COLO668 (cell line): ENCODE results near the gene PRAC1.
"Not testable (repeated sequence)": the region's sequence is repeated elsewhere in the genome, so short reads cannot be mapped to it uniquely, and the experiment has no call there.

Source experiments
- DNase-seq: peaks from one replicate; lab custom pipeline; 2025; ENCODE audit not compliant: unreplicated experiment; lab: John Stamatoyannopoulos, UW

The PRAC1 gene

DNA sequence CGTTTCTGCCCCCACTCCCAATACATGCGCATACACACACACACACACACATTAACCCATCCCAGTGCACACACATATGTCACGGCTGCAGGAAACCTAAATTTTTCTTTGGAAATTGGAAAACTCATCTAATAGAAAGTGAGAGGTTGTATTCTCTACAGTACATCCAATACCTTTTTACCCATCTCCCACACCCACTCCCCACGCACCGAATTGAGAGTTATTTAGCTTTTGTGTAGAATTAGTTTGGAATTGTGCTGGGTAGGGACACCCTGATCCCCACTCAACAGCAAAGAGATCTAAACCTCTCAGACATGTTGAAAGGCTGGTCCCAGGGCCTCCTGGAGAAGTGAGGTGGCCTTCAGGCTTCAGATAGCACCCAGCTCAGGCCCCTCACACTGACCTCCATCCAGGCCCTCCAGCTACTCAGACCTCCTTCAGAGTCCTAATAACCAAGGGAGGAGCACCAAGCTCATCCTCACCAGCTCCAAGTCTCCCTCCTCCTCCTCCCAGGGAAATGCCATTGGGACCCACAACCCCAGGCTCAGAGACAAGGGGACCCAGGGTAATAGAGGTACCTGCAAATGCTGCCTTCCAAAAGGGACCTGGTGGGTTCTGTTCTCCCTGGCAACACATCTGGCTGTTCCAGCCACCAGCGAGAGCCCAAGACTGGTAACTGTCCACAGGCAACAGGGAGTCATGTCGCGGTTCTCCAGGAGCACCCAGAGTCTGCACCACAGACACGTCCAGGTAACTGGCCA lies 5.3 kb upstream of the PRAC1 start:
- no peak for DNase-seq

DNA sequence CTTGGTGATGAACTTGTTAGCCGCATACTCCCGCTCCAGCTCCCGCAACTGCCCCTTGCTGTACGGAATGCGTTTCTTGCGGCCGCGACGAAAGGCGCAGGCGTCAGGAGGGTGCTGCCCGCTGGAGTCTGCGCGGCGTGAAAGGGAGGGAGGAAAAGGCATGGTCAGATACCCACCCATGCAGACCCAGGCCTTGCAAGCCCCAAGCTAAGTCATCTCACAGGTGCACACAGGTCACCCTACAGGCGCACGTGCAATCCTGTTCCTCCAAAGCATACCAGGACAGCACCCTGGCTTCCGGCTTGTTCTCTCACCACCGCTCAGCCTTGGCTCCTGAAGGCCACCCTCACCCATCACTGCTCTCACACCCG lies 4.6 kb upstream of the PRAC1 start:
- no peak for DNase-seq

DNA sequence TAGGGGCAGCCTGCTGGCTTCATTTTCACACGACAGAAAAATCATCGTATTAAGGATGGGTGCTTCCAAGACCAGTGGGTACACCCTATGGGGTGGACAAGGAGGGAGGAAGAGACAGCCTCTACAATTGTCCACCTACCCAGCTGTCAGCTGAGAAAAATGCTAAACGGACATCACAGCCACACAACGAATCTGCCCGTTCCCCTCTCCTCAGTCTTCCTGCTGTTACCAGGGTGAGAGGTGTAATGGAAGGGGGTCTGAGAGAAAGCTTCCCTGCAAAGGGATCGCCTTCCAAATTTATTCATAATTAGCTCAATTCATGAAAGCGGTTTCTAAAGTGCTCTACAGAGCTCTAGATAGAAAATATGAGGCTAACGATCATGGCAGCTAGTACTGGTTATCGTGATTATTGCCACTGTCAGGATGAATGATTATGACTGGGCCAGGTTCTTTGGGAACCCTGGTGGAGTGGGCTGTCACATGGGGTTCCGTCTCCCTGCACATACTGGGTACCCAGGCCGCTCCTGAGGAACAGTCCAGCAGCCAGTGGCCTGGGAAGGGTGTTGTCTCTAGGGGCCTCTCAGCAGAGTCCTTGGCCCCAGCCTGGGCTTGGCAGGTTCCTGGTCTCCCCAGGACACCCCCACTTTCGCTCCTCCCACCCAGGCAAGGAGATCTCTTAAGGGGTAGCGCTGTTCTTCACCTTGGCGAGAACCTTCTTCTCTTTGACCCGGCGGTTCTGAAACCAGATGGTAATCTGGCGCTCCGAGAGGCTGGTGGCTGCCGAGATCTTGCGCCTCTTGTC lies 4.0 kb upstream of the PRAC1 start:
- no peak for DNase-seq

DNA sequence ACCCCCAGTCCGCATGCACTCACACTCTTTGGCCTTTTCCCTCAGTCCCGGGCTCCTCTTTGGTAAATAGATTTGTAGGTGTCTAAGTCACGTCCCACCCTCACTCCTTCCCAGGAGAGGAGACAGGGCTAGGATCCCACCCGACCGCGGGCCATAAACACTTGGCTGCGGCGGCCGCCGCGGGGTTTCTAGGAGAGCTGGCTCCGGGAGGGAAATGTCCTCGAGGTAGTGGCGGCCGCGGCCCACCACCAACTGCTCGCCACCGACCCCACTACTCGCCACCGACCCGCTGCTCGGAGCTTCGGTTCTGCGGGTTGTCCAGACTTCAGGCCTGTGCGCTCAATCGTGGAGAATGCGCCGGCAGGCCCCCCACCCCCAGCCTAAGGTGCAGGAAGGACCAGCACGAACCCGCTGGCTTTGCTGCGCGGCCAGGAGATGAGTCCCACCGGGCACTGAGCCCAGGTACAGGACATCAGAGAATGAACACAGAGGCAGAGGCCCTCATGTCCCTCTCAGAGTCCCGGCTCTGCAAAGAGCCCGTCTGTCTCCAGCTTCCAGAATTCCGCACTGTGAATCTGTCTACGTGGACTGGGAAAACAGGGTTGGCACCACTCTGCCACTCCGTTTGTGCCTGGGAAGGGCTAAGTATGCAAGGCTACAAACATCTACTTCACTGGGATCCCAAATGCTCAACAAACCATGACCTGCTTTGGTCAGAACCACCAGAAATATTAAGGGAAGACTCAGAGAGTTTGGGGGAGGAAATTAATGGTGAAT lies 3.2 kb upstream of the PRAC1 start:
- DNase-seq, result no peak

DNA sequence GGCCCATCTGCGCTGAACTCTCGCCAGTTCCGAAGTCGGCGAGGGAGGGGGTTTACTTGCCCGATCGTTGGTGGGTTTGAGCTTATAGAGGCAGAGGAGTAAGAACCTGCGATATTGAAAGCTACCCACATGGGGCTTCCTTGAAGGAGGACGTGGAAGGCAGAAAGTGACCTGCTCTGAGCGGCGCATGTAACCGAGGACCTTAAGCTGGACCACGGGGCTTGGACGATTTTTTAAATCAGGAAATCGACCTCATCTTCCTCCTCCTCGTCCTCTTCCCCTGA lies 2.6 kb upstream of the PRAC1 start:
- DNase-seq, result no peak

DNA sequence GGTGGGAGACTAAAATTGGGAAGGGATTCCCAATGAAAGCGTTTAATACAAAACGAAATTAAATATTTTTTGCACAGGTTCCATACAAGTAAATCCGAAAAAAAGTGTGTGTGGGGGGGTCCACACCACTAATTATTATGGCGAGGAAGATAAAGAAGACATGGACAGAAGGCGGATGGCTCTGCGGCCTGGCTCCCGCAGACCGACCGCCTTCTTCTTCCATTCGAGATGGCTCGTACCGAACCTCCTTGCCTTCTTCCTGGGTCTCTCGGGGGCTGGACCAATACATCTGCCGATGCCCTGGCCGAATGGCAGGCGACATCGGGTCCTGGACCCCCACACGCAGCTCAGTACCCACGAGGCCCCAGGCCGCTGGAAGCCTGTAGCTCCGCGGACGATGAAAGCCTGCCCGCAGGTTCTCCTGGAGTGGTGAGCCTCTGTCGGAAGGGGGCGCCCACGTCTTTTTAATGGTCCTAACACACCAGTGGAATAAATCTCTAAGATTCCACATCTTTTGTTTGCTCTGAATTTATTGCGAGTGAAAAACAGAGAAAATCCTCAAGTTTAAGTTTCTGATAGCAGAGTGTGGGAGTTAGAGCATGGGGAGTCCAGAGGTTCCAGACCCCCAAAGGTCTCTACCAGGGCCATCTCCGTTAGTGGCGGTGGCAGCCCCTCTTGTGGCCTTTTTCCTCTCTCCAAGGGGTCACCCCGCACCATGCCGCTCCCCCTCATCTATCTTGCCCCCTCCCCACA lies 2.1 kb upstream of the PRAC1 start:
- DNase-seq, result peak; percentile 65

DNA sequence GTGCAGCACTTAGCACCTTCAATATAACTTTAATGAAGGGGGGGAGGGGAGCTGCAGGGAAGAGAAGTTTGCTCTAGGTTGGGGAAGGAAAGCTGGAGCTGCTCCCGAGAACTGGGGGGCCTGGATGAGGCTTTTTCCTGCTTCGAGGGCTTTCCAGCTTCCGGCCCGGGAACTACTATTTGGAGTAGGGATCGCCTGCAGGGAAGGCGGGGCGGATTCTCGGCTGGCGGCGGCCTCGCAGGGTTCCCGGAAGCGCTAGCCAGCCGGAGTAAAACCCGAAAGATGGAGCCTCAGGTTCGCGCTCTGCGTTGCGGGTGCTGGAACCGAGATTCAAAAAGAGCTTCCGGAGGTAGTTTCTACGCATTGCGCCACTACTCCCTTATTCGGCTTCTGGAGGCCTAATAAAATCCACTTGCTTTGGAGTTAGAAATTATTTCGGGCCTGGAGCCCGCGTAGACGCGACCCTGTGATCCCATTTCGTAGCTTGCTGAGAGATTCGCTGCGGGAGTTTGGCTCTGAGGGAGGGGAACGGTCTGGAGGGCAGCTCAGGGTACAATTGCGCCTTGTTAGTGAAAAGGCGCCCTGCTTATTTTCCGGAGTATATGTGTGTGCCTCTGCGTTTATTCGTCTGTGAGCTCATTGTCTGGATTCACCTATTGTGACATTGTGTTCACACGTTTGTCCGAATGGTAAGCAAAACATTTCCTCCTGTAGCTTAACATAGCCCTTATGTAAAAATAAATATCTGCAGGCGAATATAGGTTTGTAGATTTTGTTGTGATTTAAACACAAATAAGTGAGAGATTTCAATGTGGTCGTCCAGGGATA lies 1.3 kb upstream of the PRAC1 start:
- peak; percentile 22 for DNase-seq

DNA sequence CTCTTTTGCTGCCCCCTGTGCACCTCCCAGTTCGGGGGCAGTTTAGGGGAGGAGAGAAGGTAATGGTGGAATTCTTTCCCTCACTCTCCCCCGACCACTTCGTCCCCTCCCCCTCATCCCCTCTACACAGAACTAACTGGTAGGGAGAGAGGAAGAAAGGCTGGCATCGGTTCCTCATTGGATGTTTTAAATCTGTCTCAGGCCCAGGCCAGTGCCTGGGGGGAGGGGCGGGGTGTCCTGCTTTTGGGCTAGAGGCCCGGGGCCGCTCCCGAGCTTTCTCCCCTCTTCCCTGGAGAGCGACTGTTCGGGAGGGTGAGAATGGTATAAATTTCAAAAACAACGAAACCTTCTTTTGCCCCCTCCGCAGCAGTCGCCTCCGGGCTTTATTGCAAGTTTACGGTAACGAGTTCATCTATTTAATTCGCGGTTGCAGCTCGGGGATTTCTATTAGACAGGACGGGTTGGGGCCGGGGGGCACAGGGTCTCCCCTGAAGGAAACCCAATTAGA lies 651 bp upstream of the PRAC1 start, which contains the start of gene PRAC2:
TSS of gene PRAC2 (plus strand) at position 271 of the 508 bp plus-strand sequence. CDS start 1,226 bp downstream, outside the sequence.
- no peak for DNase-seq

DNA sequence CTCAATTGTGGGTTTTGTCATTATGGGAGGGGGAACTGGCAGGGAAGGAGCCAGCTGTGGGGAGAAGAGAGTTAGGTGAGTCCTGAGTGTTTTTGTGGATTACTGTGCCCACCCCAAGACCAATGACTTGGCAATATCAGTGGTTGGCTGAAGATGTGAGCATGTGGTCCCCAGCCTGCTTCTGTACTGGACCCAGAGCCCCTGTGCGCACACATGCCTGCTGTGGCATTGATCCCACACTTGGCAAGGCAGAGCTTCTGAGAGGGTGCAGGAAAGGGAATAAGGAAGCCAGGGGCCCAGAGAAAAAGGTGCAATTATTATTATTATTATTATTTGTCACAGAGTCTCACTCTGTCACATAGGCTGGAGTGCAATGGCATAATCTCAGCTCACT lies 1.3 kb downstream of the PRAC1 start:
- no peak for DNase-seq

DNA sequence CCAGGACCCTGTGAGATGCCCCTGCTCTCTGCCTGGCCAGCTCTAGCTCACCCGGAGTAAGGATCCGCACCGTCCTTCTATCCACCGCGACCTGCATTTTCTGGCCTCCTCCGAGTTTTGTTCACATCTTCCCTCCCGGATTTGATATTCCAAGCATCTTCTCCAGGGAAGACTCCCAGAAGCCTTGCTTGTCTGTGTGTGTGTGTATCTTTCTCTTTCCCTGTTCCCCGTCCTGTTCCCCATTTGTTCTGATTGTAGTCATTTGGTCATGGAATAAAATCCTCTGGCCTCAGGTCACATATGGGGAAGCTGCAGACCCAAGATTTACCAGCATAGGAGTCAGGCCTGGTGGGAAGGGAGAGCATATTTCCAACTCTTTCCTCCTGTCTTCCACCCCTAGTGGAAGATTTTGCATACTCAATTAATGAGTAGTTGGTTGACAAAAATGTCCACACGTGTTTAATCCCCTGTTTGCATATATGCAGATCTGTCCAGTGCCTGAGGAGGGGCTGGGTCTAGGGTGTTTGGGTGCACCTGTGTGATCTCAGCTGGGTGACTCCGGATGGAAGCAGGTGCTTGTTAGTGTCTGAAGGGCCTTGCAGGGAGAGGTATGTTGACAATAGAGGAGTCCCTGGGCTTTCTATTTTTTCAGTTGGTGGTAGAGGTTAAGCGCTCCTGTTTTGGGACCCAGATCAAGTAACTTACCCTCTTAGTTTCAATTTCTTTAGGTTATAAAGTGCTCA lies 1.9 kb downstream of the PRAC1 start:
- DNase-seq, result no peak

DNA sequence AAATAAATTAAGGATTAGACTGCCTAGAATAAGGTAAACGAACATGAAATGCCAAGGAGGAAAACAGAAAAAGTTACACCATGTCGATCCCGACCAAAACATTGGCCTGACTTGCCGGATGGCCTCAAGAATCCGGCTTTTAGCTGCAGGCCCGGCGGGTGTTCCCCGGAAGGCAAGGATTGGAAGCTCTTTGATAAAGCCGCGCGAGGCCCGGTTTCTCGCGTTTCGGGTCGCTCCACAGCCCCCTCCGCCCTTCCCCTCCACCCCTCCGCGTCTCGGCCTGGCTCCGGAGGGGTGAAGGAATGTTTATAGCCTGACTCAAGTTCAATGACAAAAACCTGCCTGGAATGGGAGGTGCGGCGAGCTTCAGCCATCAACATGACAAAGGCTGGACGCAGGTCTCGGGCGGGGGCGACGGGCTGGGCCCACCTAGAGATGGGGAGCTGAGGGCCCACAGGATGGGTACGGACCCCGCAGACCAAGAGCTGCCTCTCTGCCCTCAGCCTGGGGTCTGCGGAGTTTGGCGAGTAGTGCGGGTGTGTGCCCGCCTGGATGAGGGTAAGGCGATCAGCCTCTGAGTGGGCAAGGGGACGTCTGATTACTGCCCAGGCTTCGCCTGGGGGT lies 2.6 kb downstream of the PRAC1 start:
- no peak for DNase-seq

DNA sequence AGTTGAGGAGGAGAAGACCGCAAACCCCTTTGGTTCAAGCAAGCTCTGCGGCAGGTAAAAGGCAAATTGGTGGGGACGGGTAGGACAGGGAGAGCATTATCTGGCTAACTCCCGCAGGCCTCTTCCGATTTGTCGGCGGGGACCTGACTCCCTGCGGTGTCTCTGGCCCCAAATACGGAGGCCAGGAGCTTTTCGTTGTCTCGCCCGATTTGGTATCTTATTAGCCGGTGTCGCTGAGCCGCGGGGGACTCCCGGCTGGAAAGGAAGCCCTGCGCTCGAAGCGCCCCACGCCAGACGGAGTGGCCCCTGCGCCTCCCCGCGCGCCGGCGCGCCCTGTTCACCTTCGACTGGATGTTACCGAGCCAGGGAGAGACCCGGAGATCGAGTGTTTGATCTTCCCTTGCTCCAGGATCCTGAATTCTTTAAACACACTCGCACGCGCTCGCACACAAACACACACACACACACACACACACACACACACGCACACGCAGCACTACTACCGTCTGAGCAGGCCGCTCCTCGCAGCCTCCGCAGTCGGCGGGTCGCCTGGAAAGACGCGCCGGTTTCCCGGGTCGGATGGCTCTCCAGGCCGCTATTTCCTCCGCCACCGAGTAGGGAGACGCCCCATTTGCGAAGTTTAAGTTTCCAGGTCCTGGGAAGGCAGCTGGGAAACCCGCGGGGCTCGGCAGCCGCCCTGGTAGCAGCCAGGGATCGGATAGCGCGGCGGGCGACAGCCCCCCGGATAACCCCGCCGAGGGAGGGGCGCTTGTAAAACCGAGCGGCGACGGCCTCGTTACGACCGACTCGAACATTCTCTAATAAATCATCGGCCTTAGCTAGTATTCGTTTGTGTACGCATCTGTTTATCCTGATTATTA lies 3.3 kb downstream of the PRAC1 start:
- DNase-seq, result no peak

DNA sequence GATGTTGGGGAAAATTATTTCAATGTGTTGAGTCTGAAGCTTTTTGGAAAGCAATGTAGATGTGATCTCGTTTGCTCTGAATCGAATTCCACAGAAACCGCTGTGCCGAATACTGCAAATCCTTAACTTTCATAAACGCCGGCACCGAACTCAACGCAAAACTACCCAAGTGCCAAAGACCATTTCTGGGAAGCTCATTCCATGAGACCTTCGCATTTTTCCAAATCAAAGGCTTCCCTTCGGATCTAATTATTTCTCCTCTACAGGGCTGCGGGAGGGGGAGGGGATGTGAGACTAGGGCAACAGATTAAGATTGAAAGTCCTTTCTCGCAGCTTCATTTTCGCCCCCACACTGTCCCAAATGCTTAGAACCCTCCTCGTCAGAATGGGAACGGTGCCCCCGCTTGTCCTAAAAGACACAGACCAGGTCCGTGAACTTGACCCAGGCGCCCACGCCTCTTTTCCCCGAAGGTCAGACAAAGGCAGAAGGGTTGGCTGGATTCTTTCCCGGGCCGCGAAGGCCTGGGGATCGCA lies 4.0 kb downstream of the PRAC1 start:
- no peak for DNase-seq

DNA sequence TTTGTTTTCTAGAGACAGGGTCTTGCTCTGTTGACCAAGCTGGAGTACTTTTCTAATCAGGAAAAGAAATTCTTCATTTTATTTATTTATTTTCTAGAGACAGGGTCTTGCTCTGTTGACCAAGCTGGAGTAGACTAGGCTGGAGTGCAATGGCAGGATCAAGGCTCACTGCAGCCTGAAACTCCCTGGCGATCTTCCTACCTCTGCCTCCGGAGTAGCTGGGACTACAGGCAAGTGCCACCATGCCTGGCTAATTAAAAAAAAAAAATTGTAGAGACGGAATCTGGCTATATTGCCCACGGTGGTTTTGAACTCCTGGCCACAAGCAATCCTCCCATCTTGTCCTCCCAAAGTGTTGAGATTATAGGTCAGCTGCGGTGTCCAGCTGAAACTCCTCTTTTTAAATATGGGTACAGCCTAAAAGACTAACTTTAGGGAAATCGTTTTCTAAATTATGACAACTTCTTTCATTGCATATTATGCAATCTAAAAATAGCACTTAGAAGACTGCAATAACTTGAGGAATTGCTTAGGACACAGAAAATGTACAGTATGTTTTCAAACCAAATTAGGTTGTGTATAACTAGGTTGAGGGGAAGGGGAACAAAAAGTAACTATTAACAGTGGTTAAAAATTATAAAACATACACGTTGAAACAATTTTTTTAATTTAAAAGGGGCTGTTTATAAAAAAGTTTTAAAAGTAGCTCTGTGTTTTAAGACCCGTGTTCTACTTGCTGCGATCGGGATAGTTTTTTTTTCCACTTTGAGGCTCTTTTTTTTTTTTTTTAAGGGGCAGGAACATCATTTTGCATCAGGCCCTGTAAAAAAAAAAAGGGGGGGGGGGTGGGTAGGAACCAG lies 4.7 kb downstream of the PRAC1 start:
- no peak for DNase-seq

DNA sequence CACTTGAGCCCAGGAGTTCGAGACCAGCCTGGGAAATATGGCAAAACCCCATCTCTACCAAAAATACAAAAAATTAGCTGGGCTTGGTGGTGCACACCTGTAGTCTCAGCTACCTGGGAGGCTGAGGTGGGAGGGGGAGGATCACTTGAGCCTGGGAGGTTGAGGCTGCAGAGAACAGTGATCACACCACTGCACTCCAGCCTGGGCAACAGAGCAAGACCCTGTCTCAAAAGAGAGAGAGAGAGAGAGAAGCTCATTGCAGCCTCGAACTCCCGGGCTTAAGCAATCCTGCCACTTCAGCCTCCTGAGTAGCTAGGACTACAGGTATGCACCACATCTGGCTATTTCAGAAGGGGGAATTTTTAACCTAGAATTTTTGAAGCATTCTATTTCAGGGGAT lies 5.8 kb downstream of the PRAC1 start:
- DNase-seq, result not testable (repeated sequence)

DNA sequence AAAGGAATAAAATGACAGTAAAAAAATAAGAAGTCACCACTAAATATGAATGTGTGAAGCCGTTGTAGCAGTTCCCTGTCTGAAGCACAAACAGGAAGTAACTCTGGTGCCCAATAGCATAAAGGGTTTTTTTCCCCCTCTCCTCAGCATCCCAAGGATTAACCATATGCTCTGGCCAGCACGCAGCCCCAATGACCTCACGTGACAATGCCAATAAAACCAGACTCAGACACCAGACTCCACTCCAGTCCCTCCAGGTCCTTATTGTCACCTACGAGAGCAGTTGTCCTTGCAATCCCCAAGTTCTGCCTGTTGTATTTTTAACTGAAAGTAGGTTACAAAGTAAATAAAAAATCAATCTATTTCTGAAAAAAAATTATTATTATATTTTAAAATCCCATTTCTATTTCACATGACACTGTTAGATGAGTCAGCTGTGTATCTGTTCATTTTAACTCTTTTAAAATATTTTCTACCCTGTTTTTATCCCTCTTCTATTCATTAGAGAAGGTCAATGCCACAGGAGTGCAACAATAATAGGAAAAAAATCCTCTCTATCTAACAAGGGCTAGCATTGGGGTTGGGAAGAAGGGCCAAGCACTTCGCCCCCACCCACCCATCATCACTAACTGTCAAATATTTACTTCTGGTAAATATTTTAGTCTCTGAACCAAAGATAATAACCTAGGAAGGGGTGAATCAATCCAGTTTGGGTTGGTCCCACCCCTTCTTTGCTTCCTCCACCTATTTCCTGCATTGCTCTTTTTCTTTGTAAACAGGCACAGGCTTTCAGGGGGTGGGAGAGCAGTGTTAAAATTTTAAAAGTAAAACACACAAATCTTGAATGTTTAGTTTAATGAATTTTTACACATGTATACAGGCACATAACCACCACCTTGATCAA lies 6.6 kb downstream of the PRAC1 start:
- no peak for DNase-seq
